HG03280 (cell line): ENCODE data around the gene MYO1D.

Source experiments
- ATAC-seq: cut with Tn5 transposase; IDR thresholded peaks from one replicate; pipeline ENCODE4 v1.9.1; 2021; ENCODE audit warnings: mild to moderate bottlenecking, moderate library complexity; ENCODE audit not compliant: unreplicated experiment

The MYO1D gene

GRCh38 chr17:32784113-32784512, 92.8 kb downstream of the MYO1D start:
- no peak for ATAC-seq

- no peak for ATAC-seq
Measured at GRCh38 chr17:32783602-32784001, 93.3 kb downstream of the MYO1D start.

- ATAC-seq, result no peak
Measured at GRCh38 chr17:32780721-32781120, 96.2 kb downstream of the MYO1D start.

GRCh38 chr17:32777922-32778321, 99.0 kb downstream of the MYO1D start:
- no peak for ATAC-seq

- ATAC-seq, result no peak
Measured at GRCh38 chr17:32777436-32777835, 99.5 kb downstream of the MYO1D start.

- no peak for ATAC-seq
Measured at GRCh38 chr17:32774695-32775084, 102.2 kb downstream of the MYO1D start.

GRCh38 chr17:32773856-32774694, 102.8 kb downstream of the MYO1D start:
- no peak for ATAC-seq

- ATAC-seq, result no peak
Measured at GRCh38 chr17:32772453-32773025, 104.4 kb downstream of the MYO1D start.

- no peak for ATAC-seq
Measured at GRCh38 chr17:32771396-32771795, 105.5 kb downstream of the MYO1D start.

GRCh38 chr17:32769846-32770245, 107.1 kb downstream of the MYO1D start:
- ATAC-seq, result no peak

- ATAC-seq, result no peak
Measured at GRCh38 chr17:32763855-32764439, 113.0 kb downstream of the MYO1D start.

- ATAC-seq, result no peak
Measured at GRCh38 chr17:32759476-32759875, 117.4 kb downstream of the MYO1D start.

GRCh38 chr17:32757963-32758362, 119.0 kb downstream of the MYO1D start:
- ATAC-seq, result no peak

GRCh38 chr17:32756696-32757095, 120.2 kb downstream of the MYO1D start:
- ATAC-seq, result no peak

GRCh38 chr17:32755045-32755805, 121.7 kb downstream of the MYO1D start:
- no peak for ATAC-seq

- ATAC-seq, result no peak
Measured at GRCh38 chr17:32752934-32753333, 124.0 kb downstream of the MYO1D start.

GRCh38 chr17:32747856-32748255, 129.1 kb downstream of the MYO1D start:
- ATAC-seq, result no peak

GRCh38 chr17:32746698-32747097, 130.2 kb downstream of the MYO1D start:
- no peak for ATAC-seq

GRCh38 chr17:32746280-32746679, 130.6 kb downstream of the MYO1D start:
- no peak for ATAC-seq

- ATAC-seq, result no peak
Measured at GRCh38 chr17:32742681-32743538, 134.0 kb downstream of the MYO1D start.

- ATAC-seq, result no peak
Measured at GRCh38 chr17:32741381-32741780, 135.5 kb downstream of the MYO1D start.
